Neuronal stem cell (in vitro differentiated cells): Measurements from ENCODE around the gene SLC2A6.

Source experiments
- DNase-seq: peaks from one replicate; pipeline ENCODE4 v3.0.0-alpha.2; 2013; ENCODE audit warnings: low spot score
- H2AFZ ChIP-seq: one replicate; pipeline ENCODE4 v1.6.1; 2013; ENCODE audit warnings: mild to moderate bottlenecking, low read length, inconsistent platforms
- H2AK5ac ChIP-seq: 2 replicates; pipeline ENCODE4 v1.6.1; 2013; ENCODE audit warnings: low read depth, mild to moderate bottlenecking, inconsistent platforms, low read length, moderate library complexity, mixed read lengths
- H2BK120ac ChIP-seq: 2 replicates; pipeline ENCODE4 v1.6.1; 2013; ENCODE audit warnings: low read depth, mild to moderate bottlenecking, inconsistent platforms, low read length, moderate library complexity, mixed read lengths
- H2BK12ac ChIP-seq: one replicate; pipeline ENCODE4 v1.6.1; 2013; ENCODE audit warnings: low read length, inconsistent platforms
- H2BK15ac ChIP-seq: 2 replicates; pipeline ENCODE4 v1.6.1; 2013; ENCODE audit warnings: mild to moderate bottlenecking, low read length, inconsistent platforms, mixed read lengths
- H2BK5ac ChIP-seq: one replicate; pipeline ENCODE4 v1.6.1; 2013; ENCODE audit warnings: inconsistent platforms, mild to moderate bottlenecking, low read length, moderate library complexity
- H3K14ac ChIP-seq: one replicate; pipeline ENCODE4 v1.6.1; 2013; ENCODE audit warnings: low read length, inconsistent platforms
- H3K18ac ChIP-seq: 2 replicates; pipeline ENCODE4 v1.6.1; 2013; ENCODE audit warnings: low read length, inconsistent platforms
- H3K23ac ChIP-seq: 2 replicates; pipeline ENCODE4 v1.6.1; 2013; ENCODE audit warnings: low read depth, mild to moderate bottlenecking, mixed read lengths, low read length, inconsistent platforms; ENCODE audit not compliant: poor library complexity
- H3K27ac ChIP-seq: replicated peaks from 3 replicates; pipeline ENCODE4 v1.5.1; 2013; ENCODE audit warnings: low read length, inconsistent platforms
- H3K27me3 ChIP-seq, 3 experiments: 2 replicates each; pipeline ENCODE4 v1.6.1; 2013; ENCODE audit warnings: low read length in 3 of 3, mild to moderate bottlenecking in 2 of 3, inconsistent platforms in 1 of 3, low read depth in 1 of 3, mixed read lengths in 1 of 3, moderate library complexity in 1 of 3; ENCODE audit not compliant: control insufficient read depth in 3 of 3, insufficient read depth in 3 of 3
- H3K36me3 ChIP-seq, 2 donors: replicated peaks in 1 of 2; 2 replicates each; pipeline ENCODE4 v1.6.1; 2013; ENCODE audit warnings: low read length in 2 of 2; ENCODE audit not compliant: control insufficient read depth in 2 of 2, insufficient read depth in 2 of 2
- H3K4ac ChIP-seq: 2 replicates; pipeline ENCODE4 v1.6.1; 2013; ENCODE audit warnings: inconsistent platforms, mild to moderate bottlenecking, low read length, moderate library complexity
- H3K4me1 ChIP-seq, 2 donors: 1 replicate in 1 of 2; 2 replicates in 1 of 2; pipeline ENCODE4 v1.6.1; 2013; ENCODE audit warnings: low read length in 2 of 2, low read depth in 1 of 2; ENCODE audit not compliant: control insufficient read depth in 2 of 2, insufficient read depth in 1 of 2
- H3K4me2 ChIP-seq: one replicate; pipeline ENCODE4 v1.6.1; 2013; ENCODE audit warnings: mild to moderate bottlenecking, low read length, inconsistent platforms; ENCODE audit not compliant: insufficient read depth, poor library complexity, severe bottlenecking
- H3K4me3 ChIP-seq, 2 donors: 2 replicates each; pipeline ENCODE4 v1.5.1; 2013; ENCODE audit warnings: low read length in 2 of 2, mild to moderate bottlenecking in 2 of 2, inconsistent platforms in 1 of 2, moderate library complexity in 1 of 2
- H3K79me1 ChIP-seq: one replicate; pipeline ENCODE4 v1.6.1; 2013; ENCODE audit warnings: low read depth, mild to moderate bottlenecking, inconsistent platforms, low read length, moderate library complexity
- H3K9ac ChIP-seq: one replicate; pipeline ENCODE4 v1.6.1; 2013; ENCODE audit warnings: mild to moderate bottlenecking, low read depth, low read length, inconsistent platforms; ENCODE audit not compliant: poor library complexity
- H3K9me3 ChIP-seq, 2 donors: replicated peaks in 1 of 2; 2 replicates each; pipeline versions ENCODE3 to v1.6.1; 2013; ENCODE audit warnings: low read length in 2 of 2, mild to moderate bottlenecking in 2 of 2, inconsistent platforms in 1 of 2, low read depth in 1 of 2, mixed read lengths in 1 of 2, moderate library complexity in 1 of 2; ENCODE audit not compliant: control insufficient read depth in 2 of 2, insufficient read depth in 1 of 2
- H4K8ac ChIP-seq: one replicate; pipeline ENCODE4 v1.6.1; 2013; ENCODE audit warnings: low read depth, mild to moderate bottlenecking, inconsistent platforms, low read length, moderate library complexity
- H4K91ac ChIP-seq: one replicate; pipeline ENCODE4 v1.6.1; 2013; ENCODE audit warnings: low read length, low read depth, mild to moderate bottlenecking, inconsistent platforms; ENCODE audit not compliant: poor library complexity
- WGBS, 2 donors: extraction: QIAGEN DNeasy Blood & Tissue Kit; methylation state at CpG; one replicate each; pipeline ENCODE4 v1.1.7; 2013; ENCODE audit warnings: missing lambda C conversion rate in 2 of 2, mixed read lengths in 1 of 2; ENCODE audit not compliant: insufficient read length in 2 of 2, insufficient replicate concordance in 1 of 2; ENCODE audit errors: extremely low coverage in 2 of 2; 5-methylcytosine and 5-hydroxymethylcytosine counted together

The SLC2A6 gene

DNA sequence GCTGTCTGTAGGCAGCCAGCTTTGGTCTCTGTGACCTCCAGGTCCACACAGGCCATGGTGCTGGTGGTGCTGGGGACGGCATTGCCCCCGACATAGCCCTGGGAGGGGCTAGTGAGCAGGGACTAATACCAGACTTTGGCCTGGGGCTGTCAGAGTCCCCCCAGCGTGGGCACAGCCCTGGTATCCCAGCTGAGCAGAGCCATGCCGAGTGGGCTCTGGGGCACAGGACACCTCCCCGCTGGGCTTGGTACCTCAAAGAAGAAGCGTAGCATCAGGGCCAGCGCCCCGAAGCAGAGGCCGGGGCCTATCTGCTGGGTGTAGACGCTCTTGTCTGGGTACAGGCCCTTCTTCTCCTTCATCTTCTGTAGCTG lies 36.3 kb upstream of the SLC2A6 start:
- Histone ChIP-seq H3K18ac (no peak overlapping the region), H3K14ac (no peak overlapping the region), H3K79me1 (peaks cover 9% of the 10 kb centered on the region), H4K8ac (no peak overlapping the region), H2AK5ac (no peak overlapping the region), H3K27me3 (peaks cover 0 to 6% (median 2%) of the 10 kb centered on the region in 3 experiments), H3K23ac (no peak overlapping the region), H3K4me2 (no peak overlapping the region), H2BK5ac (no peak overlapping the region), H3K4me3 (no peak overlapping the region), H2BK120ac (no peak overlapping the region), H2BK15ac (no peak overlapping the region), H3K27ac (no peak overlapping the region), H2AFZ (no peak overlapping the region), H3K4ac (no peak overlapping the region), H4K91ac (no peak overlapping the region), H3K9me3 (peaks cover 0 to 9% of the 10 kb centered on the region in 2 donors), H3K36me3 (peaks cover 0 to 4% of the 10 kb centered on the region in 2 donors), H3K4me1 (peaks cover 0 to 8% of the 10 kb centered on the region in 2 donors), H2BK12ac (no peak overlapping the region), H3K9ac (no peak overlapping the region)
- DNase-seq: no peak
- WGBS, 2 donors: no CpG with 5 or more reads among the region's 10 CpGs

DNA sequence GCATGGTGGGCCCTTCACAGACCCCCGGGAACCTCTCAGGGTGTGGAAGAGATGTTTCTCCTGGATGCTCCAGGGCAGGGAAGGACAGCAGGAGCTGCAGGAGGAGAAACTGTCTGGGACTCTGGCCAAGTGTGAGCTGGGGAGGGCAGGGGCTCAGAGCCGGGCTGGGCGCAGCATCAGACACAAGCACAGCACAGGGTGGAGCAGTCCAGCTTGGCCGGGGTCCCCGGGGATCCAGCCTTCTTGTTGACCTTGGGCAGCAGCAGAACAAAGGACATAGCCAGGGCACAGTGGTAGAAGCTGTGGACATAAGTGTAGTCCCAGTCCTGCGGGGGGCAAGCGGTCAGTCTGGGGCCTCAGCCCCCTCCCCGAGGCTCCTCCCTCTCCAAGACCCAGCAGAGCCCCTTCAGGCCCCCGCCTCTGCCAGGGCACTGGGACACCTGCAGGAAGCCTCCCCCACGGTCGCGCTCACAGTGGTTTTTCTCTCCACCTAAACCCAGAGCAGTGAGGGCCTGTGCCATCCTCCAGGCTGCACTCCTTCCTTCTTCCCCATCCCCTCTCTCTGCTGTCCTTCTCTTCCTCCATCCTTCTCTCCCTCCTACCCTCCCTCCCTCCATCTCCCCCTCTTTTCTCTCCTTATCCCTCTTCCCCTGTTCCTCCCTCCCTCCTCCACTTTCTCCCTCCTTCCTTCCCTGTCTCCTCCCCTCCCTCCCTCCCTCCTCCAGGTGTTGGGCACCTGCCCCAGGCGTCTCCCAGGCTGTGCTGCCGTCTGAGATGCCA lies 35.8 kb upstream of the SLC2A6 start:
- H2BK5ac ChIP-seq: no peak overlapping the region
- H3K4me1 ChIP-seq: peaks cover 5 to 11% of the 10 kb centered on the region in 2 donors
- no peak overlapping the region for H3K4me3 ChIP-seq
- H4K8ac ChIP-seq: no peak overlapping the region
- H3K9ac ChIP-seq: no peak overlapping the region
- H3K27me3 ChIP-seq: peaks cover 0 to 8% (median 2%) of the 10 kb centered on the region in 3 experiments
- H2BK12ac ChIP-seq: no peak overlapping the region
- no peak overlapping the region for H3K23ac ChIP-seq
- no peak overlapping the region for H3K4me2 ChIP-seq
- peaks cover 0 to 4% of the 10 kb centered on the region in 2 donors for H3K36me3 ChIP-seq
- no peak overlapping the region for H4K91ac ChIP-seq
- H2BK120ac ChIP-seq: no peak overlapping the region
- peak overlapping the region; percentile 91 for H2AK5ac ChIP-seq
- H3K18ac ChIP-seq: no peak overlapping the region
- no peak overlapping the region for H3K14ac ChIP-seq
- no peak overlapping the region for H3K4ac ChIP-seq
- H3K79me1 ChIP-seq: peaks cover 9% of the 10 kb centered on the region
- H3K27ac ChIP-seq: no peak overlapping the region
- H2BK15ac ChIP-seq: no peak overlapping the region
- H2AFZ ChIP-seq: no peak overlapping the region
- no peak for DNase-seq
- peaks cover 0 to 9% of the 10 kb centered on the region in 2 donors for H3K9me3 ChIP-seq
- WGBS, 2 donors: no CpG with 5 or more reads among the region's 14 CpGs

DNA sequence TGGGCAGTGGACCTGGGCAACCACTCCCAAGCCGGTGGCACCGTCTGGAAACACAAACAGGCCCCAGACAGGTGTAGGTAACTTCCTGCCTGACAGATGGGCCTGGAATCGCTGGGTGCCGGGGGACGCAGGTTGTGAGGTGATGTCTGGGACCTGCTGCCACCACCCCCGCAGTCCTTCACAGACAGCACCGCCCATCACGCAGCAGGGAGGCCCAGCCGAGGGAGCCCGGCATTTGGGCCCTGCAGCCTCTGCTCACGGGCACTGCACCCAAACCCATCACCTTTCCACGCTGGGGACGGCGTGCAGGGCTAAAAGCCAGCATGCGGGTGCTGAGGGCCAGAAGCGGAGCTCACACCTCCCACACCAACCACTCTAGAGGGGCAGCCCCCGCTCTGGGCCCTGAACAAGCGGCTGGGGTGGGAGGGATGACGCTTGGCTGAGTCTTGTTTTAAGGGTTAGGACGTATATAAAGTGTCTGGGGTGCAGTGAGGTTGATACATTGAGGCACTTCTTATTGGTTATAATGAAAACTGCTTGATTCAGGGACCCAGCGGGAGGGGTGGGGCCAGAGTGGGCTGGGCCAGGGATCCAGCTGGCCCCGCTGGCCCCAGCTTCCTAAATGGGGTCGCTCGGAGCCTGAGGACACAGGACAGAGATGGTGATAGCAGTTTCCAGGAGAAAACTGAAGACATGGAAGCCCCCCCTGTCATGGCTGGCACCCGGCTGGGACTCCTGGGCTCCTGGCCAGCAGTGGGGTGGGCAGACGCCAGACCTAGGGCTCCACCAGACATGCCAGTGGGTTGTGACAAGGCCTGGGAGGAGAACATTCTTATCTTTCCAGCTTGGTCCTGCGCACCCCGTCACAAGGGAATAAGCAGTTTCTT lies 34.6 kb upstream of the SLC2A6 start:
- Histone ChIP-seq H2BK15ac (peak overlapping the region; percentile 72), H3K27me3 (peaks cover 0 to 8% (median 2%) of the 10 kb centered on the region in 3 experiments), H4K8ac (no peak overlapping the region), H3K23ac (peak overlapping the region; percentile 40), H3K4me1 (peaks cover 14 to 18% of the 10 kb centered on the region in 2 donors), H2BK5ac (peak overlapping the region; percentile 4), H3K4ac (no peak overlapping the region), H2AK5ac (peak overlapping the region; percentile 76), H2BK120ac (no peak overlapping the region), H3K27ac (no peak overlapping the region), H2BK12ac (no peak overlapping the region), H3K18ac (peak overlapping the region; percentile 53), H2AFZ (no peak overlapping the region), H3K14ac (no peak overlapping the region), H3K4me2 (no peak overlapping the region), H3K36me3 (peaks cover 0 to 4% of the 10 kb centered on the region in 2 donors), H3K9me3 (peaks cover 0 to 9% of the 10 kb centered on the region in 2 donors), H3K4me3 (no peak overlapping the region), H4K91ac (no peak overlapping the region), H3K79me1 (peaks cover 9% of the 10 kb centered on the region), H3K9ac (no peak overlapping the region)
- no CpG with 5 or more reads among the region's 28 CpGs for WGBS, 2 donors
- DNase-seq: no peak
